HG02852 (cell line): ENCODE results near the gene FBXL16.
A peak's percentile ranks its signal among the peaks of the same experiment; 100 is the strongest.

Experiments used
- ATAC-seq: cut with Tn5 transposase; IDR thresholded peaks from one replicate; pipeline ENCODE4 v1.9.1; 2021; ENCODE audit warnings: mild to moderate bottlenecking, moderate library complexity; ENCODE audit not compliant: unreplicated experiment

FBXL16 gene

DNA sequence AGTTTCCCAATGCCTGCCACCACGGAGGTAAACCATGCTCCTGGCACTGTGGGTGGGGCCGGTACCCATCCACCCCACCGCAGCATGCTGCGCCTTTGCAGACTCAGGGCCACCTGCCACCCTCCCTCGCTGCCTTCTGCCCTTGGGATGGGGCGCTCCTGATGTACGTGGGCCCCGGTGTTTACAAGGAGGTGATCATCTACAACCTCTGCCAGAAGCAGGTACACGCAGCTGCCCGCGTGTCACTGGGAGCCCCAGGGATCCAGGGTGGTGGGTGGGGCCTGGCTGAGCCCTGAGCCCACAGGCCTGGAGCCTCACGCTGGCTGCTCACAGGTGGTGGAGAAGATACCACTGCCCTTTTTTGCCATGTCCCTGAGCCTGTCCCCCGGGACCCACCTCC lies 39.0 kb downstream of the FBXL16 start:
- ATAC-seq: no peak

GRCh38 chr16:662597-662996 lies 43.0 kb downstream of the FBXL16 start:
- ATAC-seq: no peak

DNA sequence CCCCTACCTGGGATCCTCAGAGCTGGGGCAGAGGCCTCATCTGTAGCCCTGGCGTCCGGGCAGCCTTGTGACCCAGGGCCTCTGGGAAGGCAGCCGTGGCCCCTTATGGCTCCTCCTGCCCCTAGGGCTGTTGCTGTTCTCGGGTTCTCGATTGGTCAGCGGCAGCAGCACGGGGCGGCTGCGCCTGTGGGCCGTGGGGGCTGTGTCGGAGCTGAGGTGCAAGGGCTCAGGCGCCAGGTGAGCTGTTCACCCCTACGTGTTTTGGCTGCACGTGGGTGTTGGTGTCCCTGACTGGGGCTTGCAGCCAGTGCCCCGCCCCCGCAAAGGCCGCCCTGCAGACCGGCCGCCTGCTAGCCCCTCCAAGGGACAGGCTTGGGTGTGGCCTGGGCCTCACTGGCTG lies 43.5 kb downstream of the FBXL16 start:
- no peak for ATAC-seq

- peak; percentile 17 for ATAC-seq
Observed at GRCh38 chr16:661184-661821, 44.3 kb downstream of the FBXL16 start.

GRCh38 chr16:660459-661183 lies 45.0 kb downstream of the FBXL16 start:
- peak; percentile 47 for ATAC-seq

DNA sequence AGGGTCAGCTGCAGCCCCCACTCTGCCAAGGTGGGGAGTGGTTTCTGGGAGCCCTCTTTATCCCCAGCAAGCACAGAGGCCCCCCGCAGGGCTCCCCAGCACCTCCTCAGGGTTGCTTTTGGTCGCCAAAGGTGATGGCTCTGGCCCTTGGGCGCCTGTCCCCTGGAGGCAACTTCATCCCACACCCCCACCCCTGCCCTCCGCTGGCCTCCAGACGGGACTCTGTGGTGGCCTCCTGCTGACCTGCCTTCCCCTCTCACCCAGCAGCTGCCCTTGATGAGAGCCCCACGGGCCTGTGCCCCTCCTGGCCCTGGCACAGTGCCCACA lies 45.5 kb downstream of the FBXL16 start:
- ATAC-seq: no peak

DNA sequence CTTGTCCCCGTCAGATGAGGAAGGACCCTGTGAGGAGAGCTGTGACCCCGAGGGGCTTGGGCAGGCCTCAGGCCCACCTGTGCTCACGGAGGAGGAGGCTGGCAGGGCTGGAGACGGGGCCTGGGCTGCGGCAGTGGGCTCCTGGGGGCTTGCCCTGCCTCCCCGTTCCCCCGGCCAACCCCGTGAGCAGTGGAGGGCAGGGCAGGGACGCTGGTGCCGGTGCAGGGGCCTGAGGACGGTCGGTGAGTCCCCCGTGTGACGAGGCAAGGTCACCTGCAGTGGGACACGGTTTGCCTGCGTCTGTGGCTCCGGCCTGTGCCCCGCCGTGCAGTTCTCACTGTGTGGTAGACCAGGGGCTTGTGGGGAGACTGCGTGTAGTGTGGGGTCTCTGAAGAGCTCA lies 46.0 kb downstream of the FBXL16 start:
- ATAC-seq: no peak

GRCh38 chr16:658679-659571 lies 46.7 kb downstream of the FBXL16 start:
- ATAC-seq: no peak

DNA sequence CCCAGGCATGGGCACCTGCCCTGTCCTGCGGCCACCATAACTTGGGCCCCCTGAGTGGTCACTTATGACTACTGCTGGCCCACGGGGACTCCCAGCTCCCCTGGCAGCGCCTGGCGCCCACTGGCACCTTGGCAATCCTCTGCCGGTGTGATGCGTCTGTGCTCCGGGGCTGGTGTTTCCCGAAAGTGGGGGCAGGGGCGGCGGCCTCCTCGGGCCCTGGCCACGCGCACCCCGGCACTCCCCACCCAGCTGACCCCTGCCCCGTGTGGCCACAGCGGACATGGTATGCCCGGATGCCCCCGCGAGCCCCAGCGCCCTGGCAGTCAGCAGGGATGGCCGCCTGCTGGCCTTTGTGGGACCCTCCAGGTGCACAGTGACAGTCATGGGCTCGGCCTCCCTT lies 48.1 kb downstream of the FBXL16 start:
- no peak for ATAC-seq

GRCh38 chr16:654034-654433 lies 51.6 kb downstream of the FBXL16 start:
- no peak for ATAC-seq

DNA sequence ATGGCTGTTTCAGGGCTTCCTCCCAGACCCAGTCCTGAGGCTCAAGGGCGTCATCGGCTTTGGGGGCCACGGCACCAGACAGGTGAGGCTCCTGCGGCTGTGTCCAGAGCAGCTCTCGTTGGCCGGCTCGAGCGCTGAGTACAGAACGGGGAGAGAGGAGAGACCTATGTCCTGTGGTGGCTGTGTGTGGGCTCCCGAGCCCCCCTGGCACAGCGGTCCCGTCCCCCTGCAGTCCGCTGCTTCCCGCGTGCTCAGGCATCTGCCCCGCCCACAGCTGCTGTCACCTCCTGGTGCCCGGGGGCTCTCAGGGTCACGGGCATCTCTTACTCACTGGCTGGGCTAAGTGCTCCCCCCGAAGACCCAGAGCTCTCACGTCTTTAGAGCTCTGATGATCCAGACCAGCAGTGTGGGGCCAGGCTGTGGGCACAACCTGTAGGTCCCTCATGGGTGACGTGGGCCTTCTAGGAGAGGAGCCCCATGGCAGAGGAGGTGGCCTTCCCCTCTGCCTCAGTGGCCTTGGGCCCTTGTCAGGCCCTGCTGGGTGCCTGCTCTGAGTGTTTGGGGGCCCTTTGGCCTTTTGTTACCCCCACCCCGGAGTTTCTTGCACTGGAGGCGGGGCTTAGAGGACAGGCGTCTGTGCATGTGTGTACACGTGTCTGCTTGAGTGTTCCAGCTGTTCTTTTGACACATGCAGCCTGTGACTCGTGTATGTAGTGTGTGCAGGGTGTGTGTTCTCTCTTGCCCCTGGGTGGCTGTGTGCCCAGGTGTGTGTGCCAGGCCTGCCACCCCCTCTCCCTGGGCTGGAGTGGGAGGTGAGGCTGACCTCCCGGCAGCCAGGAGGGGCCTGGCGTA lies 52.9 kb downstream of the FBXL16 start:
- ATAC-seq: no peak

DNA sequence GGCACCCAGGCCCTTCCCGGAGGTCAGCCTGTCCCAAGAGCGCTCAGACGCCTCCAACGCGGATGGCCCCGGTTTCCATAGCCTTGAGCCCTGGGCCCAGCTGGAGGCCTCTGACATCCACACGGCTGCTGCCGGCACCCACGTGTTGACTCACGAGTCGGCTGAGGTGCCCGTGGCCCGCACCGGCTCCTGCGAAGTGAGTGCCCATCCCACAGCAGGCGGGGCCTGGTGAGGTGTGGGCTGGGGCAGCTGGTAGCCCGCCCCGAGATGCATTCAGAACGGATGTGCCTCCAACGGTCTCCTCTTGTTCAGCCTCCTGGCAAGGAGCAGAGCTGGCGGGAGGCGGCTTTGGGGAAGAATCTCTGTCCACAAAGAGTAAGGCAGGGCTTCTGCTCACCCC lies 53.8 kb downstream of the FBXL16 start:
- ATAC-seq: no peak

DNA sequence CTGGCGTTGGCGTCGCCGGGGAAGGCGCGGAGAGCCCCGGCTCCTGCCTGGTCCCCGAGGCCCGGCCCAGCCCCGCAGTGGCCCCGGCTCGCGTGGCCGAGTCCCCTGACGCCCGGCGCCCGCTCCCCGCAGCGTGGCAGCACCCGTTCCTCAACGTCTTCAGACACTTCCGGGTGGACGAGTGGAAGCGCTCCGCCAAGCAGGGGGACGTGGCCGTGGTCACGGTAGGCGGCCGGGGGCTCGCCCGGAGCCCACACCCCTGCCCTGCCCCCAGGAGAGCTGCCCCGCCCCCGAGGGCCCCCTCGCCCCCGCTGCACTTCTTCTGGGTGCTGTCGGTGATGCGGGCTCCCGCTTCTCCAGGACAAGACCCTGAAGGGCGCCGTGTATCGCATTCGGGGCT lies 56.0 kb downstream of the FBXL16 start:
- peak; percentile 12 for ATAC-seq

- peak; percentile 80 for ATAC-seq
Observed at GRCh38 chr16:648781-649589, 56.6 kb downstream of the FBXL16 start, which contains the start of gene WDR90. WDR90 (plus strand) TSS chr16:649365; CDS start chr16:649417, 52 bp downstream.

DNA sequence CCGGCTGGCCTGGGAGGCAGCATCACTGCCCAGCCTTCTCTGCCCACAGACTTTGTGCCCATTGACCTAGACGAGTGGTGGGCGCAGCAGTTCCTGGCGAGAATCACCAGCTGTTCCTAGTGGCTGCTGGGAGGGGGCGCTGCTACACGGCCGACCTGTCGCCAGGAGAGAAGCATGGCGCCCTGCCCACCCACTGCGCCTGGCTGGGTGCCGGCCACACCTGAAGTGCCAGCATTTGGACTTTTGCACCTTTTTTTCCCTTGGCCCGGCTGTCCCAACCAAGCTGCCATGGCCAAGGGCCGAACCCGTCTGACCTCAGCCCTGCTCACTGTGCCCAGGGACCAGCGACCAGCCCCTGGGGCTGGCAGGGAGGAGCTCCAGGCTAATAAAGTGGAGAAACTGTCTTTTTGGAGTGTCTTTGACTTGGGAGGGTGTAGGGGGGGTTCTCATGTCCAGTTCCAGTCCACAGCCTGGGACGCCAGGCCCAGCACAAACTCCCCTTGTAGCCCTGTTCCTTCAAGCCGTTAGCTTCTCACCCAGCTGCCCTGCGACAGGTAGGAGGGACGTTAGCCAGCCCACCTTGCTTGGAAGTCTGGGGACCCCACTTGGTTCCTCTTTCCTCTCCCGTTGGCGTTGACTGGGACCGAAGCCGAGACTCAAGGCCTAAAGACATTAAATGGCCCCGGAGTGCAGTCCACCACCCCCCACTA lies 57.4 kb downstream of the FBXL16 start:
- ATAC-seq: no peak

DNA sequence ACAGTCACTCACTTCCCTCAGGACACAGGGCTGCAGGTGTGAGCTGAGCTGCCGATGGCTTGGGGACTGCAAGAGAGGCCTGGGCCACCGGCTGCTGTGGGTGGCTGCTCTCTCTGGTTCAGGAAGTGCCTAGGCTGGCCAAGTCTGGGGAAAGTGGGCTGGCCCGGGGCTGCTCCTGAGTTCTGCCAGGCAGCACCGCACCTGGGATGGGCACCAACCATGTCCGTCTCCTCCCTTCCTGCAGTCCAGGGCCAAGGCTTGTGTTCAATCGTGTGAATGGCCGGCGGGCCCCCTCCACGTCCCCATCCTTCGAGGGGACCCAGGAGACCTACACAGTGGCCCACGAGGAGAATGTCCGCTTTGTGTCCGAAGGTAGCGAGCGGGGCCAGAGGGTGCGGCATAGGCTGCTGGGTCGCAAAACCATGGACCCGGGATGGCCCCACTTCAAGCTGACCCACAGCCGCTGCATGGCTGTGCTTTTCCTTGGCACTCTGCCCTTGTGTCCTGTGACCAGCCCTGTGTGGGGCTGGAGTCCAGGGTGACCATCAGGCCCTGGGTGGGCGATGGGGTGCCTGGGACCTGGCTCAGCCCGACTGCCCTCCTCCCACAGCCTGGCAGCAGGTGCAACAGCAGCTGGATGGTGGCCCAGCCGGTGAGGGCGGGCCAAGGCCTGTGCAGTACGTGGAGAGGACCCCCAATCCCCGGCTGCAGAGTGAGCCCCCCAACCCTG lies 58.3 kb downstream of the FBXL16 start:
- no peak for ATAC-seq

DNA sequence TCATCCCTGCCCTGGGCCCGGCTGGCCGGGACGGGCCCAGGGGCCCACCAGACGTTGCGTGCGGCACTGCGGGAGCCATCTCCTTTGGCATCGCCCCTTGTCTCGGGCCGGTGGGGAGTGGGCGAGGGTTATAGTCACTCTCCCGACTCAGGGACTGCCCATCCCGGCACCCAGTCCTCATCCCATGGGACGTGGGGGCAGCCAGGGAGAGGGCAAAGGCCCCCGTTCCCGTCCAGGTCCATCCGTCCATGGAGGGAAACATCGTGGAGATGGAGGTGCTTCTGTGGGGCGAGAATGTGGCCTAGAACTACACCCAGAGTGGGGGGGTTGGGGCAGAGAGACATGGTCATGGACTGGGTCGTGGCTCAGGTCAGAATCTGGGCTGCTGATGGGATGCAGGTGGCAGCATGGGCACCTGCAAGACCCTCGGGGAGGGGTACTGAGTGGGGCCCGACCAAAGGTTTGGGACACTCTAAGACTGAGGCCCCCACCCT lies 58.9 kb downstream of the FBXL16 start:
- no peak for ATAC-seq

DNA sequence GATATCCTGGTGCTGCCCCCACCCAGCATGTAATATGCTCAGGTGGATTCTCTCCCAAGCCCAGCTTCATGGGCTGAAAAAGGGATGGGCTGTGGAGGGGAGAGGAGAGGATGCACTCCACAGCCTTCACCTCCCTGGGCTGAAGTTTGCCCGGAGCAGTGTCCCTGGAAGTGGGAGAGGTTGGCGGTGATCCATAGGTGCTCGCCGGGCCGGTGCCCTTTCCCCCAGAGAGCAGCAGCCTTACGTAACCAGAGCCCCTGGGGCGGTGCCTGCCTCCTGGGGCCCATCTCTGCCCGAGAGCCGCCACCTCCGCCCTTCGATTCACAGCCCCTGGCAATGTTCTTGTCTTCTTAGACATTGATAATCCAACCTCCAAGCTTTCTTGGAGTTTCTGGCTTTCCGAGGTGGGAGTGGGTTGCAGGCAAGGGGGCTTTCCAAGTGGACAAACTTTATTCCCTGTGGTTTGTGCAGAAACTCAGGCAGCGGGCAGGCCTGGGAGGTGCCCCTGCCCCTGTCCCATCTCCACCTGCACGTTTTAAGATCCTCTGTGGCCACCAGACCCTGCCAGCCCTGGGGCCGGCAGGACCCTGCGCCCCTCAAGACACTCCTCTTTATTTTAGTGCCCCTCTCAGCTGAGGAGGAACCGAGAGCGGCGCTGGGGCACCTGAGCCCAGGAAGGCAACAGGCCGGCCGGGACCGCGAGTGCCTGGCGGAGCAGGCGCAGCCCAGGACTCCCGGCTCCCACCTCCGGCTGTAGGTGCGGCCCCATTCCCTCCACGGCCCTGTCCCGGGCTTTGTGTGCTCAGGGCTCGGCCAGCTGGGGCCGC lies 59.5 kb downstream of the FBXL16 start:
- ATAC-seq: no peak
